ENCODE data around the gene CNOT1.

DNA sequence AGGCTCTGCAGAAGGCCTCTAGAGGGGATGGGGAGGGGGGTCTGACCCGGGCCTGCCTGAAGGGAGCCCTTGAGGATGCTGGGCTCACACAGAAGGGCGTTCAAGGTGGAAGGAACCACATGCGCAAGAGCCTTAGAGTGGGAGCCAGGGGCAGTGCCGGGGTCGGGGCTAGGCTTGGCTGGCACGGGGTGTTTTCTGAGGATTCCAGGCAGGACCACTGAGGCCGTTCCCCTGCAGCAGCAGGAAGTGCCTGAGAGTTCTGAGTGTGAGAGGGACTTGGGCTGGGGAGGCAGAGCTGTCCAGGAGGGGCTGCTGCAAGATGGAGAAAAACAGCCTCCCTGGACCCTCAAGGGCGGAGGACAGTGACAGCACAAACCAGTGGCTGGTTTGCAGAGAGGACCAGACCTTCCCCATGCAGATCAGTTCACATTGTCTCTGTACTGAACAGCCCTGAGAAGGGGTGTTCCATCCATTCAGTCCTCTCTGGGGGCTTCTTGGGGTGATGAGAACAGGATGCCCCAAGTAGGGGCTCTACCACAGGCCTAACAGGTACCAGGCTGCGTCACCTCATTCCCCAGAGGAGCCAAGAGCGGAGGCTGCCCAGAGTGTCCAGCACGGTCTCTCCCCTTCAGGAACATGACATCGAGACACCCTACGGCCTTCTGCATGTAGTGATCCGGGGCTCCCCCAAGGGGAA, 126.3 kb downstream of the CNOT1 start:
- no peak for TF ChIP-seq POLR2A (IDR thresholded peaks at IDR 0.05)
- TF ChIP-seq, protein P1, sequence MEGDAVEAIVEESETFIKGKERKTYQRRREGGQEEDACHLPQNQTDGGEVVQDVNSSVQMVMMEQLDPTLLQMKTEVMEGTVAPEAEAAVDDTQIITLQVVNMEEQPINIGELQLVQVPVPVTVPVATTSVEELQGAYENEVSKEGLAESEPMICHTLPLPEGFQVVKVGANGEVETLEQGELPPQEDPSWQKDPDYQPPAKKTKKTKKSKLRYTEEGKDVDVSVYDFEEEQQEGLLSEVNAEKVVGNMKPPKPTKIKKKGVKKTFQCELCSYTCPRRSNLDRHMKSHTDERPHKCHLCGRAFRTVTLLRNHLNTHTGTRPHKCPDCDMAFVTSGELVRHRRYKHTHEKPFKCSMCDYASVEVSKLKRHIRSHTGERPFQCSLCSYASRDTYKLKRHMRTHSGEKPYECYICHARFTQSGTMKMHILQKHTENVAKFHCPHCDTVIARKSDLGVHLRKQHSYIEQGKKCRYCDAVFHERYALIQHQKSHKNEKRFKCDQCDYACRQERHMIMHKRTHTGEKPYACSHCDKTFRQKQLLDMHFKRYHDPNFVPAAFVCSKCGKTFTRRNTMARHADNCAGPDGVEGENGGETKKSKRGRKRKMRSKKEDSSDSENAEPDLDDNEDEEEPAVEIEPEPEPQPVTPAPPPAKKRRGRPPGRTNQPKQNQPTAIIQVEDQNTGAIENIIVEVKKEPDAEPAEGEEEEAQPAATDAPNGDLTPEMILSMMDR (IDR thresholded peaks at IDR 0.05), result no peak
- no peak for TF ChIP-seq EP300 (IDR thresholded peaks at IDR 0.05; ENCODE audit: low read depth)
- no peak for TF ChIP-seq POLR2AphosphoS5 (IDR thresholded peaks at IDR 0.05)

Measured in transverse colon (tissue), 4 donors.